22Rv1 (cell line): ENCODE data around the gene DCP1B.

Experiments used
- CTCF ChIP-seq: fragments of 450-650 bp; IDR thresholded peaks from 2 replicates; pipeline ENCODE4 v1.5.1; 2017; ENCODE audit warnings: mild to moderate bottlenecking
- ZFX ChIP-seq: fragments of 450-650 bp; IDR thresholded peaks from 2 replicates; pipeline ENCODE4 v1.6.1; 2017; ENCODE audit warnings: antibody characterized with exemption, borderline replicate concordance

GRCh38 chr12:2008677-2009076 lies 4.4 kb upstream of the DCP1B start:
- TF ChIP-seq CTCF (no peak), ZFX (no peak)
